GM21447 (cell line): ENCODE data around the gene CELA3A.
"Not testable (repeated sequence)": the region's sequence is repeated elsewhere in the genome, so short reads cannot be mapped to it uniquely, and the experiment has no call there.

ENCODE experiments used
- ATAC-seq: cut with Tn5 transposase; IDR thresholded peaks from one replicate; pipeline ENCODE4 v1.9.1; 2021; ENCODE audit not compliant: unreplicated experiment

Gene CELA3A

DNA sequence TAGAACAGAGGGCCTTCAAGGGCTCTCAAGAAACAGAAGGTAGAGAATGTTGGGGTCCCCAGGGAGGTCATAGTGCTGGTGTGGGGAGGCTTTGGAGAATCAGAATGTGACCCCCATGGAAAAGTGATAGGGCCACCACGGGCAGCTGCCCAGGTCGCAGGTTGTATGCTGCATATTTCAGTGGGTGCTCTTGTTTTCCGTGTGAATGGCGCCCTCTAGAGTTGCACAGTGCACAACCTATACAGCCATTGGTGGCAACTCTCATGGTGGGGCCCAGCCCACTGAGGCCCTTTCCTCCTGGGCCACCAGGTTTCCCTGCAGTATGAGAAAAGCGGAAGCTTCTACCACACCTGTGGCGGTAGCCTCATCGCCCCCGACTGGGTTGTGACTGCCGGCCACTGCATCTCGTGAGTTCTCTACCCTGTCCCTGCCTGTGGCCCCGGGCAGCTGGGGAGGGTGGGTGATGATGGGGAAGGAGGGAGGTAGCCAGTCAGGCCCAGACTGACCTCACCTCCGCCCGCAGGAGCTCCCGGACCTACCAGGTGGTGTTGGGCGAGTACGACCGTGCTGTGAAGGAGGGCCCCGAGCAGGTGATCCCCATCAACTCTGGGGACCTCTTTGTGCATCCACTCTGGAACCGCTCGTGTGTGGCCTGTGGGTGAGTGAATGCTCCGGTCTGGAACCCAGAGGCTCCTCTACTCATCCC lies 20.8 kb upstream of the CELA3A start:
- ATAC-seq, result not testable (repeated sequence)

DNA sequence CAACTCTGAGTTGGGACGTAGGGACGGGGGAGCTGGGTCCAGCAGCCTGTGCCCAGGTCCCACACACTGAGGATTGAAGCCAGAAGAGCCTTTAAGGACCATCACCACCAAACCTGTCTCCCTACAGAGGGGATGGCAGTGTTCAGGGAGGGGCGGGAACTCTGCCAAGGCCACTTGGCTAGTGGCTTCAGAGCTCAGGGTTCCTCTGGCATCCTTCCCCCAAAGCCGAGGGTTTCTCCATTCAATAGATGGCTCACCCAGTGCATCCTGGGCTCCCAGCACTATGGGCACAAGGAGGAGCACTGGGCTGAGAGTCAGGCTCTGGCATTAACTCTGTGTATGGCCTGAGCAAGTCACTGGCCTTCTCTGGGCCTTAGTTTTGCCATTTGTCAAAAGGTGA lies 20.2 kb upstream of the CELA3A start:
- not testable (repeated sequence) for ATAC-seq

DNA sequence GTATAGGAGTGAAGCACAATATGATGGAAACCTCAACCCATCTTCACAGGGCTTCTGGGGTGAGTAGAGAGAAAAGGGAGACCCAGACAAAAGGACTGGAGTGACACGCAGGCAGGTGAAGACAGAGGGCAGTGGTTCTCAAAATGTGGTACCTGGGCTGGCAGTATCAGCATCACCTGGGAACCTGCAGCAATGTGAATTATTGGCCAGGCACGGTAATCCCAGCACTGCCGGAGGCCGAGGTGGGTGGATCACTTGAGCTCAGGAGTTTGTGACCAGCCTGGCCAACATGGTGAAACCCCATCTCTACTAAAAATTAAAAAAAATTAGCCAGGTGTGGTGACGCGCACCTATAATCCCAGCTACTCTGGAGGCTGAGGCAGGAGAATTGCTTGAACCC lies 19.3 kb upstream of the CELA3A start:
- ATAC-seq, result not testable (repeated sequence)

DNA sequence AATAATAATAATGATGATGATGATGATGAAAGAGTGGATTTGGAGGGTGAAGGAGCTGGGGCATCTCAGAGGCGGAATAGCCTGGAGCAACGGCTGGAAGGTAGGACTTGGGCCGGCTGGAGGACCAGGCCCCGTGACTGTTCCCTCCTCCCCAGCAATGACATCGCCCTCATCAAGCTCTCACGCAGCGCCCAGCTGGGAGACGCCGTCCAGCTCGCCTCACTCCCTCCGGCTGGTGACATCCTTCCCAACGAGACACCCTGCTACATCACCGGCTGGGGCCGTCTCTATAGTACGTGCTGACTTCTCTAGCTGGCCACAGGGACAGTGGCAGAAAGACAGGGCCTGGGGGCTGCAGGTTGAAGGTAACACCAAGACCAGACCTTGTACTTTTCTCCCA lies 17.9 kb upstream of the CELA3A start:
- not testable (repeated sequence) for ATAC-seq

GRCh38 chr1:21985893-21986292 lies 15.6 kb upstream of the CELA3A start:
- ATAC-seq, result not testable (repeated sequence)

DNA sequence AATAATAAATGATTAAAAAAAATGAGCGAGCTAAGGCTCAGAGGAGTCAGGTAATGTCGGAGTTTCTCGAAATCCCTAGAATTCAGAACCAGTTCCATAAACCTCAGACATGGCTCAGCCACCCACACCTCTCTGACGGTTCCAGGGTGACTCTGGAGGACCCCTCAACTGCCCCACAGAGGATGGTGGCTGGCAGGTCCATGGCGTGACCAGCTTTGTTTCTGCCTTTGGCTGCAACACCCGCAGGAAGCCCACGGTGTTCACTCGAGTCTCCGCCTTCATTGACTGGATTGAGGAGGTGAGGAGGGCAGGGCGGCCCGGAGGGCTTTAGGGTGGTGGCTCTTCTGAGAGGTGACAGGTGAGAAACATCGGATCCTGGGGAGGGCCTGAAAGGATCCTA lies 15.1 kb upstream of the CELA3A start:
- ATAC-seq, result not testable (repeated sequence)

DNA sequence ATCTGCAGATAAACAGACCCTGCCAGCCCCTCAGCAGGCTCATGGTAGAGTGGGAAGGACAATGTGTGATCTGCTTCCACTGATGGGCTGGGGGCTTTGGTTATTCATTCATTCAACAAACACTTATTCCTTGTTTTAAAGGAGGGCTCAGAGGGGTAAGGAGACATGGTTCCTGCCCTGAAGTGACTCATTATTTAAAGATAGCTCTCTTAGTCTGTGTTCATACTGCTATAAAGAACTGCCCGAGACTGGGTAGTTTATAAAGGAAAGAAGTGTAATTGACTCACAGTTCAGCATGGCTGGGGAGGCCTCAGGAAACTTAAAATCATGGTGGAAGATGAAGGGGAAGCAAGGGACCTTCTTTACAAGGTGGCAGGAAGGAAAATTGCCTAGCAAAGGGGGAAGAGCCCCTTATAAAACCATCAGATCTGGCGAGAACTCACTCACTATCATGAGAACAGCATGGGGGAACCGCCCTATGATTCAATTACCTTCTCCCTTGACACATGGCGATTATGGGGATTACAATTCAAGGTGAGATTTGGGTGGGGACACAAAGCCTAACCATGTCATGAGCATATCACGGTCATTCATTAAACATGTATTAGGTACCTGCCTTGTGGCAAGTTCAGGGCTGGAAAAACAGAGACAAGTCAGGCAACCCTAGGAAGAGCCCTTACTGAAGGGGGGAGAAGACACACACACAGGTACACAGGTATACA lies 11.6 kb upstream of the CELA3A start:
- ATAC-seq, result not testable (repeated sequence)

GRCh38 chr1:21992186-21992585 lies 9.3 kb upstream of the CELA3A start:
- ATAC-seq, result not testable (repeated sequence)

DNA sequence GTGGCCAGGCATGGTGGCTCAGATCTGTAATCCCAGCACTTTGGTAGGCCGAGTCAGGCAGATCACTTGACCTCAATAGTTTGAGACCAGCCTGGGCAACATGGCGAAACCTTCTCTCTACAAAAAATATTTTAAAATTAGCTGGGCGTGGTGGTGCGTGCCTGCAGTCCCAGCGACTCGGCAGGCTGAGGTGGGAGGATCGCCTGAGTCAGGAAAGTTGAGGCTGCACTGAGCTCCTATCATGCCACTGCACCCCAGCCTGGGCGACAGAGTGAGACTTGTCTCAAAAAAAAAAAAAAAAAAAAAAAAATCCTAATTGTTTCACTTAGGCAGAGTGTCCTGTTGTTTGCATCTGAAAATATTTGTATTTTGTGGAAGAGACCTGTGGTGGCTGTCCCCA lies 6.7 kb upstream of the CELA3A start:
- ATAC-seq, result not testable (repeated sequence)

DNA sequence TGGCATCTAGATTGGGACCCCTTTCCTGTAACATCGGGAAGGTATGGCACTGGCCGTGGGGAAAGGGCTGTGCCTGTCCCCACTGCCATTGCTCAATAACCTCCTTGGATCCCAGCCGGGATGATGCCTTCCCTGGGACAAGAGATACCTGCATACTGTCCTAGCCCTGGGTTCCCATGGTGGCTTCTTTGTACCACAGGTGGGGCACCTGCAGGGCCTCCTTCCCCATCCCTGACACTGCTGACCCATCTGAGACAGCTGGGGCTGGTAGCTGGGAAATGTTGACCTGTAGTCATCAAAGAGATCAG lies 4.8 kb upstream of the CELA3A start:
- not testable (repeated sequence) for ATAC-seq

GRCh38 chr1:21997891-21998623 lies 3.4 kb upstream of the CELA3A start:
- ATAC-seq, result not testable (repeated sequence)

GRCh38 chr1:21998624-21999294 lies 2.7 kb upstream of the CELA3A start:
- ATAC-seq, result not testable (repeated sequence)

- ATAC-seq, result not testable (repeated sequence)
Measured at GRCh38 chr1:21999645-22000044, 1.8 kb upstream of the CELA3A start.

DNA sequence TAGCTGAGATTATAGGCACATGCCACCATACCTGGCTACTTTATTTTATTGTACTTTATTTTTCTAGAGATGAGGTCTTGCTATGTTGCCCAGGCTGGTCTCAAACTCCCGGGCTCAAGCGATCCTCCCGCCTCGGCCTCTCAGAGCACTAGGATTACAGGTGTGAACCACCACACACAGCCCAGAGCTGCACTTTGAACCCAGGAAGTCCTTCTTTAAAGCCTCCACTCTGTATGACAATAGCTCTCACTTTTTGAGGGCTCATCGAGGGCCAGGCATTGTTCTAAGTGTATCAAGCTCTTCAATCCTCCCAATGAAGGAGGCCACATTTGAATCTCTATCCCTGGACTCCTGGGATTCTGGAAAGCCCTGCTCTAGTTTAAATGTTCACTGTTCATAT lies 1.0 kb downstream of the CELA3A start:
- ATAC-seq, result not testable (repeated sequence)

GRCh38 chr1:22002875-22003274 lies 1.4 kb downstream of the CELA3A start:
- not testable (repeated sequence) for ATAC-seq

- not testable (repeated sequence) for ATAC-seq
Measured at GRCh38 chr1:22003959-22004358, 2.5 kb downstream of the CELA3A start.

- ATAC-seq, result not testable (repeated sequence)
Measured at GRCh38 chr1:22005261-22006149, 4.0 kb downstream of the CELA3A start.

DNA sequence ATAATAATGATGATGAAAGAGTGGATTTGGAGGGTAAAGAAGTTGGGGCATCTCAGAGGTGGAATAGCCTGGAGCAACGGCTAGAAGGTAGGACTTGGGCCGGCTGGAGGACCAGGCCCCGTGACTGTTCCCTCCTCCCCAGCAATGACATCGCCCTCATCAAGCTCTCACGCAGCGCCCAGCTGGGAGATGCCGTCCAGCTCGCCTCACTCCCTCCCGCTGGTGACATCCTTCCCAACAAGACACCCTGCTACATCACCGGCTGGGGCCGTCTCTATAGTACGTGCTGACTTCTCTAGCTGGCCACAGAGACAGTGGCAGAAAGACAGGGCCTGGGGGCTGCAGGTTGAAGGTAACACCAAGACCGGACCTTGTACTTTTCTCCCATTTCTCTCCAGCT lies 5.3 kb downstream of the CELA3A start:
- not testable (repeated sequence) for ATAC-seq

DNA sequence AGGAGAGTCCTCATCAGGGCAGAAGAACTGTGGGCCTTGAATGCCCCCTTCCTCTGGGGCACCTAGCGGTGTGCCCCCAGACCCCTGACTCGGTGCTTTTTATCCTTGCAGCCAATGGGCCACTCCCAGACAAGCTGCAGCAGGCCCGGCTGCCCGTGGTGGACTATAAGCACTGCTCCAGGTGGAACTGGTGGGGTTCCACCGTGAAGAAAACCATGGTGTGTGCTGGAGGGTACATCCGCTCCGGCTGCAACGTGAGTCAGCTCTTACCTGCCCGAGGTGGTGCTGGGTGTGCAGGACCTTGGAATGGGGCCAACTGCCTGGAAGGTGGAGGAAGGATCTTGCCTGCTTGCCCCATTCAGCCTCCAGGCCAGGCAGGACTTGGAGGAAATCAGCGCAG lies 5.8 kb downstream of the CELA3A start:
- ATAC-seq, result not testable (repeated sequence)

GRCh38 chr1:22009566-22009965 lies 8.1 kb downstream of the CELA3A start:
- ATAC-seq, result not testable (repeated sequence)
